SIG-M5 (cell line): Measurements from ENCODE around the gene TNNT3.

Experiments used
- DNase-seq: peaks from one replicate; lab custom pipeline; 2025; lab: John Stamatoyannopoulos, UW

TNNT3 gene

GRCh38 chr11:1958367-1958766, 38.9 kb downstream of the TNNT3 start:
- no peak for DNase-seq

DNA sequence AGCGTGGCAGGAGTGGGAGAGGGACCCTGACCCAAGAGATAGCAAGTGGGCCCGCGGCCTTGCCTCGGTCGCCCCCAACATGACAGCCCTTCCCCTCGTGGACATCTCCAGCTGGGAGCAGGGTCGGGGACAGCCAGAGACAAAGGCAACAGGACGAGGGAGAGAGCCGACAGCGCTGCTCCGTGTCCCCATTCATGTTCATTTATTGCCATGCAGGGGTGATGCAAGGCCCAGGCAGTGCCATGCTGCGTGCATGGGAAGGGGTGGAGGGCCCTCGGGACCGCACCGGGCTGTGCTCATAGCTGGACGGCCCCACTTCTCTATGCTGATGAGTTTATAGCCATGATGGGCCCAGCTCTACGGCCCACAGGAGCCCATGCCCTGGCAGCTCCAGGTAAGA, 40.3 kb downstream of the TNNT3 start:
- no peak for DNase-seq

DNA sequence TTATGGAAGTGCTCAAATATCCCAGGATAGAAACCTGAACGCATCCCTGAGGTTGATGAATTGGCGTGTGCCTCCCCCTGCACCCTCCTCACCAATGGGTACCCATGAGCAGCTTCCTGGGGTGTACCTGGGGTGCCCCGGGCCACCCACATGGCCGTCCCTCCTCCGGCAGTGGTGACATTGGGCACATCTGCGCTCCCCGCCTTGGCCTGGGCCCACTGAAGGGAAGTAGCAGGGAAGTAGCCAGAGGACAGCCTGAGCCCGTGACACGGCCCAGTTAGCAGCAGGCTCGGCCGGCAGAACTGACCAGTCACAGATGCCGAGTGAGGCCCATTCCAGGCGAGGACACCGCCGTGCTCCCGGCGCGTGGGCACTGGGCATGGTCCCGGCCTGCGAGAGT, 44.4 kb downstream of the TNNT3 start:
- DNase-seq = no peak

GRCh38 chr11:1964348-1964747, 44.8 kb downstream of the TNNT3 start:
- DNase-seq = no peak

DNA sequence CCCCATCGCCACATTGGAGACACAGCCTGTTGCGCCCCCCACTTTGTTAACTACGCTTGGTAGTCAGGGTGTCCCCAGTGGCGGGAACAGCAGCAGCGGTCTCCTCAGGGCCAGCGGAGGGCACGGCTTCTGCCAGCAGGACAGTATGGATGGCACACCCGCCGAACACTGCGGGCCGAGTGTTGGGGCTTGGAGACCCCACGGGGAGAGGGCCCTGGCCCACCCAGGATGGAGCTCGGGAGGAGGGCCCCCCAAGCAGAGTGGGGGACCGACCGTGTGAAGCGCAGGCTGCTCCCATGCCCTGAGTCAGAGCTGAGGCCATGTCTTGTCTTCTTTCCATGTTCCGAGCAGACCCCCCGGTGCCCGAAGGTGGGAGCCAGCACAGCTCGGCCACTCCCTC, 45.5 kb downstream of the TNNT3 start:
- no peak for DNase-seq

- DNase-seq = no peak
Observed at GRCh38 chr11:1966531-1966930, 47.0 kb downstream of the TNNT3 start.

DNA sequence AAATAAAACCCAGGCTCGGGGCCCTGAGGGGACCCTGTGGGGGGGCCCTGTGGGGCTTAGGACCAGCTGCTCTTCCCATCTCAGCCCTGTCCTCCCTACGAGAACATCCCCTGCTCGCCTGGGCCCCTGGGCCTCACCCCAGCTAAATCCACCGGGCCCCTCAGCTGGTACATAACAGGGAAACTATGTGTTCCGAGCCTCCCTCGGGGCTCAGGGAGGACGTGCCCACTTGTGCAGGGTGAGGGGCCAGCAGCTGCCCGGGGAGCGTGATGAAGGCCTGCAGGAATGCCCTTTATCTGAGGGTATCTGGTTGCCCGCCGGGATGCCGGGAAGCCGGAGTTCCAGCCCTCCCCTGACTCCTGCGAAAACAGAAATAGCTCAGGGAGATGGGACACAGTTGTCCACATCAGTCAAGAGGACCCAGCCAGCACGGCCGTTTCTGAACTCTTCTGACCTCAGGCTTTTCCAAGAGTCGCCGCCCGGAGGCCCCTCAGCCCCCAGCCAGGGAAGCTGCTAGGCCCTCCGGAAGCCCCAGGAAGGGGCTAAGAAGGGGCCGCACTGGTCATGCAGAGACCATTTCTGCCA, 48.2 kb downstream of the TNNT3 start:
- DNase-seq = no peak

DNA sequence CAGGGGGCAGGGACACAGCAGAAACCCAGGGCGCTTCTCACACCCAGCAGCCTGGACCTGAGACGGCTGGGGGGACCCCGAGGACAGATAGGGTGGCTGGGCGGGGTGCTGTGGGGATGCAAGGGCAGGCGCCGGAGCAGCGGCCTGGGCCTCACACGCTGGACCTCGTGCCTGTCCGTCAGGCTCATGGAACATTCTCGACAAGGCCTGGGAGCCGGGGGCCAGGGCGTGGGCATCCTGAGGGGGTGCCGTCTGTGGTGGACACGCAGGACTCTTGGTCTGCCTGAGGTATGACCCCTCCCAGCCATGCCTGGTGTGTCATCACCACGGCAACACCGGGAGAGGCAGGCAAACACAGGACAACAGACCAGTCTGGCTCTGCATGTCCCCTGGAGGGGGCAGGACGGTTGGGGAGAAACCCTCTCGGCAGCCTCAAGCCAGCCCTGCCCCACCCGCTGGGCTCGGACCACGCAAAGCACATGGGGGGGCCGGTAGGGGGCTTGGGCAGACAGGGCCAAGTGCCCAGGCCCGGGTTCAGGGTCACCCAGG, 49.0 kb downstream of the TNNT3 start:
- DNase-seq = no peak

GRCh38 chr11:1969035-1969434, 49.5 kb downstream of the TNNT3 start:
- DNase-seq = no peak

GRCh38 chr11:1969776-1970175, 50.3 kb downstream of the TNNT3 start:
- no peak for DNase-seq

GRCh38 chr11:1970956-1971355, 51.5 kb downstream of the TNNT3 start:
- DNase-seq = no peak

DNA sequence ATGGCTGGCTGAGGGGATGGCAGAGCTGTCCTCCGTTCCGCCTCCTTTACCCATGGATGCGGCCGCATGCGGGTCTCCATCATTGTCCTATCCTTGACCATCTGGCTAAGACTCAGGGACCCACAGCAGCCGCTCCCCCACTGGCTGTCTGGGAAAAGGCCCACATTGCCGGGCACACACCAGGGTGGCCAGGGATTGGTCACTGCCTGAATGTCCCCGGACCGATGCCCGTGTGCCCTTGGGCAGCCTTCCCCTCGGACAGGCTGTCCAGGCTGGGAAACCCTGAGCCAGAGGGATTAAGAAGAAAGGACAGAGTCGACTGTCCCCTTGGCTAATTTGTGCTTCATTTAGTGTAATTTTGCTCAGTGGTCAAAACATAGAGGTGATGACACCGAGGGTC, 55.7 kb downstream of the TNNT3 start:
- no peak for DNase-seq

GRCh38 chr11:1978720-1979473, 59.4 kb downstream of the TNNT3 start:
- DNase-seq = no peak

GRCh38 chr11:1979607-1980006, 60.1 kb downstream of the TNNT3 start:
- DNase-seq = no peak

GRCh38 chr11:1982873-1983600, 63.5 kb downstream of the TNNT3 start:
- DNase-seq = no peak

DNA sequence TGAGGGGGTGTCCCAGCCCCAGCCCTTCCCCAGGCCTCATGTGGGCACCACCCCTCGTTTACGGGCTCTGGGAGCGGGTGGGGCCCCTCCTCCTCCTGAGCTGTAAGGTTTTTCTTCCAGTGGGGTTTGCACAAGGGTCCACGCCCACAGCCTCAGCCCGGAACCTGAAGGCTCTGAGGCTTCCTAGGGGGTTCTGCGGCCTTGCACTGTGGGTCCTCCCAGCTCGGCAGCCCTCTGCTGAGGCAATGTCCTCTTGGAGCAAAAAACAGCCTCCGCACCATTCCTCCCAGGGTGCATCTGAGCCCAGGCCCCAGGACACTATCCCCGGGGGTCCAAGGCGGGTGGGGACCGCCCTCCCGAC, 64.1 kb downstream of the TNNT3 start:
- DNase-seq = no peak

DNA sequence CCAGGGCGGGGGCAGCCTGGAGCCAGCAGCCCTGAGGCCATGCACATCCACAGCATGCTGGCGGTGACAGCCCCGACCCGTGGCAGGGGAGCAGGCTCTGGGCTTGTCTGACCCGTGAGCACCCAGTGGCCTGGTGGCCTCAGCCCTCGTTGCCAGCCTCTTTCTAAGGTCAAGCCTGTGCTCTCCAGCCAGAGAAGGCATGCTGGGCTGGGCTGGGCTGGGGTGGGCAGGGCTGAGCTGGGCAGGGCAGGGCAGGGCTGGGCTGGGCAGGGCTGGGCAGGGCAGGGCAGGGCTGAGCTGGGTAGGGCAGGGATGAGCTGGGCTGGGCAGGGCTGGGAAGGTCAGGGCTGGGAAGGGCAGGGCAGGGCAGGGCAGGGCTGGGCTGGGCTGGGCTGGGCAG, 67.5 kb downstream of the TNNT3 start:
- DNase-seq = no peak

DNA sequence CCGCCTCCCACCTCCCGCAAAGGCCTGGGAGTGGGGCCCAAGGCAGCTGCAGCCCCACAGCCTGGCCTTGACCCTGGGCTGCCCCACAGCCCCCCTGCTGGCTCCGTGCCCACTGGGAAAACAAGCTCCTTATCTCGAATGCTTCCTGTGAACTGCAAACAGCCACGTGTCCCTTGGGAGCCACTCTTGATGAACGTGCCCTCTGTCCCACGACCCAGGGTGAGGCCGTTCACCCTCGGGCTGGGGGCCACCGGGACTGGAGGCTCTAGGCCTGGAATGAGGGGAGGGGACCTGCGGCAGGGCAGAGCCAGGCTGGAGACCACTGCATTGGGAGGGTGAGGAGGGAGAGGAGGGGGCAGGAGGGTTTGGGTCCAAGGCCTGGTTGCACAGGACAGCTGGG, 68.7 kb downstream of the TNNT3 start:
- DNase-seq = no peak
